ENCODE data around the gene PRKCA. TPM values are rescaled to one million over a fixed set of nuclear protein-coding genes. Genes with fewer than 3 reads are reported as not detected.
A peak's percentile ranks its signal among the peaks of the same experiment; 100 is the strongest.

PRKCA gene
- total and polyA plus RNA-seq, 9 of the 15 experiments (the other 6 are each of a cell fraction or from before 2014, with no cell fraction given): 3.2 to 33.0 (median 17.8) TPM

GRCh38 chr17:66302761-66303626 is 581 bp downstream of the PRKCA start (continued):
- TF ChIP-seq VEZF1 (CRISPR knock-in tag; IDR thresholded peaks at IDR 0.05): peak; percentile 45; the same call in 1 of the 2 replicates
- no peak for TF ChIP-seq TCFL5 (CRISPR knock-in tag; conservative IDR thresholded peaks at IDR 0.05)
- TF ChIP-seq KDM1A (IDR thresholded peaks at IDR 0.05): no peak
- TF ChIP-seq MCM7 (IDR thresholded peaks at IDR 0.05): no peak
- TF ChIP-seq POU5F1 (IDR thresholded peaks at IDR 0.05; ENCODE audit: borderline replicate concordance, low read depth, low read length, partially characterized antibody): no peak
- 0 out of 2 replicates have a peak, but pooled peaks have one; percentile 32 for TF ChIP-seq DMBX1 (CRISPR knock-in tag; IDR thresholded peaks at IDR 0.05; ENCODE audit: borderline replicate concordance)
- no peak for TF ChIP-seq ZNF175 (CRISPR knock-in tag; IDR thresholded peaks at IDR 0.05; ENCODE audit: low read depth)
- no peak for TF ChIP-seq JUND (IDR thresholded peaks at IDR 0.05; ENCODE audit: borderline replicate concordance, low read depth, low read length)
- TF ChIP-seq JUND (tag; IDR thresholded peaks at IDR 0.05; ENCODE audit: borderline replicate concordance, low read depth, low read length): no peak
- no peak for TF ChIP-seq STAT6 (CRISPR knock-in tag; IDR thresholded peaks at IDR 0.05)
- no peak for TF ChIP-seq POLR3A (IDR thresholded peaks at IDR 0.05; ENCODE audit: borderline replicate concordance, extremely low read depth, insufficient read depth, insufficient read length)
- TF ChIP-seq MAX (CRISPR knock-in tag; IDR thresholded peaks at IDR 0.05): peak; percentile 37; the same call in 1 of the 2 replicates
- no peak for TF ChIP-seq ZNF507 (tag; conservative IDR thresholded peaks at IDR 0.05)
- no peak for TF ChIP-seq BCL6 (CRISPR knock-in tag; IDR thresholded peaks at IDR 0.05)
- no peak for TF ChIP-seq NFYB (IDR thresholded peaks at IDR 0.05; ENCODE audit: extremely low read depth, insufficient read length)
- TF ChIP-seq ZSCAN29 (IDR thresholded peaks at IDR 0.05): no peak
- no peak for TF ChIP-seq ZNF512 (tag; IDR thresholded peaks at IDR 0.05)
- TF ChIP-seq MTA3 (IDR thresholded peaks at IDR 0.05; ENCODE audit: borderline replicate concordance): no peak; the same call in 1 of the 2 replicates
- no peak for TF ChIP-seq TAL1 (IDR thresholded peaks at IDR 0.05)
- TF ChIP-seq E2F3 (CRISPR knock-in tag; IDR thresholded peaks at IDR 0.05): no peak
- TF ChIP-seq HNRNPH1 (optimal IDR thresholded peaks at IDR 0.05; ENCODE audit: low read depth, low read length): no peak
- TF ChIP-seq ZNF24 (IDR thresholded peaks at IDR 0.05): no peak
- TF ChIP-seq SRSF7 (optimal IDR thresholded peaks at IDR 0.05; ENCODE audit: low read depth, low read length): no peak
- TF ChIP-seq DPF2 (IDR thresholded peaks at IDR 0.05): no peak

Measured in K562 (cell line).